ENCODE results near the gene NNT. TPM values are rescaled to one million over a fixed set of nuclear protein-coding genes. Genes with fewer than 3 reads are reported as not detected.

The NNT gene
- total RNA-seq, 2 donors from 2014 or later = 25.1 to 30.1 TPM

DNA sequence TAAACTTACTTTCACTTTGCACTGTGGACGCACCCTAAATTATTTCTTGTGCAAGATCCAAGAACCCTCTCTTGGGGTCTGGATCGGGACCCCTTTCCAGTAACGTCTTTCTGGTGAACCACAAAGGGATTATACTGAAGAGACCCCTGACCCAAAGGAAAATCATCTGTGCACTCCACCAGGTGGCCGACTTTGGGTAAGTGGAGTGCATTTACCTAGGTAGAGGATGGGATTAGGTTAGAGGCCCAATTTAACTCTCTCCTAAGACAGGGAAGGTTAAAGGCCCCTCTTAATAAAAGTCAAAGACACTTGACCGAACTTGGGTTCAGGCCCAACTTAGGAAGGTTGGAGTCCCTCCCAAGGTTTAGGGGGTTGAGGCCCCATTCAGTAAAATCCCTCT is 37.9 kb upstream of the NNT start:
- TF ChIP-seq, protein P1, sequence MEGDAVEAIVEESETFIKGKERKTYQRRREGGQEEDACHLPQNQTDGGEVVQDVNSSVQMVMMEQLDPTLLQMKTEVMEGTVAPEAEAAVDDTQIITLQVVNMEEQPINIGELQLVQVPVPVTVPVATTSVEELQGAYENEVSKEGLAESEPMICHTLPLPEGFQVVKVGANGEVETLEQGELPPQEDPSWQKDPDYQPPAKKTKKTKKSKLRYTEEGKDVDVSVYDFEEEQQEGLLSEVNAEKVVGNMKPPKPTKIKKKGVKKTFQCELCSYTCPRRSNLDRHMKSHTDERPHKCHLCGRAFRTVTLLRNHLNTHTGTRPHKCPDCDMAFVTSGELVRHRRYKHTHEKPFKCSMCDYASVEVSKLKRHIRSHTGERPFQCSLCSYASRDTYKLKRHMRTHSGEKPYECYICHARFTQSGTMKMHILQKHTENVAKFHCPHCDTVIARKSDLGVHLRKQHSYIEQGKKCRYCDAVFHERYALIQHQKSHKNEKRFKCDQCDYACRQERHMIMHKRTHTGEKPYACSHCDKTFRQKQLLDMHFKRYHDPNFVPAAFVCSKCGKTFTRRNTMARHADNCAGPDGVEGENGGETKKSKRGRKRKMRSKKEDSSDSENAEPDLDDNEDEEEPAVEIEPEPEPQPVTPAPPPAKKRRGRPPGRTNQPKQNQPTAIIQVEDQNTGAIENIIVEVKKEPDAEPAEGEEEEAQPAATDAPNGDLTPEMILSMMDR (IDR thresholded peaks at IDR 0.05) = no peak
- no peak for TF ChIP-seq POLR2A (IDR thresholded peaks at IDR 0.05)
- DNase-seq = no peak
- intact Hi-C loops (cut with DNase I) = no loop called here

GRCh38 chr5:43567967-43568366 is 35.0 kb upstream of the NNT start:
- Histone ChIP-seq H3K4me3 (no peak overlapping the region), H3K27ac (no peak overlapping the region), H3K36me3 (replicated peaks in 1 of 2; ENCODE audit: insufficient read depth in 1 of 2, low read depth in 2 of 2) (no peaks in the 10 kb centered on the region), H3K27me3 (no peaks in the 10 kb centered on the region), H3K4me1 (no peaks in the 10 kb centered on the region), H3K9me3 (no peaks in the 10 kb centered on the region)
- intact Hi-C loops (cut with DNase I) = no loop called here
- 78 to 83% methylated on average over 3 of the region's 3 CpGs for WGBS, 2 donors
- TF ChIP-seq, protein P1 (IDR thresholded peaks at IDR 0.05) = no peak
- no peak for TF ChIP-seq POLR2A (IDR thresholded peaks at IDR 0.05)
- no peak for DNase-seq
- no peak for ATAC-seq

More for the DNA sequence above, 37.9 kb upstream of the NNT start:
- Histone ChIP-seq H3K4me1 (no peaks in the 10 kb centered on the region), H3K27me3 (no peaks in the 10 kb centered on the region), H3K4me3 (no peak overlapping the region), H3K9me3 (no peaks in the 10 kb centered on the region), H3K36me3 (replicated peaks in 1 of 2; ENCODE audit: insufficient read depth in 1 of 2, low read depth in 2 of 2) (no peaks in the 10 kb centered on the region), H3K27ac (no peak overlapping the region)
- no peak for ATAC-seq
- WGBS, 2 donors = 81 to 82% methylated on average over 5 of the region's 5 CpGs

- ATAC-seq (no peak), DNase-seq (no peak)
- Histone ChIP-seq H3K9me3 (no peaks in the 10 kb centered on the region), H3K36me3 (replicated peaks in 1 of 2; ENCODE audit: insufficient read depth in 1 of 2, low read depth in 2 of 2) (no peaks in the 10 kb centered on the region), H3K27ac (no peak overlapping the region), H3K4me1 (no peaks in the 10 kb centered on the region), H3K27me3 (no peaks in the 10 kb centered on the region), H3K4me3 (no peak overlapping the region)
- WGBS, 2 donors = 70 to 73% methylated on average over 4 of the region's 4 CpGs
- TF ChIP-seq, protein P1 (IDR thresholded peaks at IDR 0.05) = no peak
- no peak for TF ChIP-seq POLR2A (IDR thresholded peaks at IDR 0.05)
- intact Hi-C loops (cut with DNase I) = no loop called here
Measured at GRCh38 chr5:43569236-43569746, 33.7 kb upstream of the NNT start.

DNA sequence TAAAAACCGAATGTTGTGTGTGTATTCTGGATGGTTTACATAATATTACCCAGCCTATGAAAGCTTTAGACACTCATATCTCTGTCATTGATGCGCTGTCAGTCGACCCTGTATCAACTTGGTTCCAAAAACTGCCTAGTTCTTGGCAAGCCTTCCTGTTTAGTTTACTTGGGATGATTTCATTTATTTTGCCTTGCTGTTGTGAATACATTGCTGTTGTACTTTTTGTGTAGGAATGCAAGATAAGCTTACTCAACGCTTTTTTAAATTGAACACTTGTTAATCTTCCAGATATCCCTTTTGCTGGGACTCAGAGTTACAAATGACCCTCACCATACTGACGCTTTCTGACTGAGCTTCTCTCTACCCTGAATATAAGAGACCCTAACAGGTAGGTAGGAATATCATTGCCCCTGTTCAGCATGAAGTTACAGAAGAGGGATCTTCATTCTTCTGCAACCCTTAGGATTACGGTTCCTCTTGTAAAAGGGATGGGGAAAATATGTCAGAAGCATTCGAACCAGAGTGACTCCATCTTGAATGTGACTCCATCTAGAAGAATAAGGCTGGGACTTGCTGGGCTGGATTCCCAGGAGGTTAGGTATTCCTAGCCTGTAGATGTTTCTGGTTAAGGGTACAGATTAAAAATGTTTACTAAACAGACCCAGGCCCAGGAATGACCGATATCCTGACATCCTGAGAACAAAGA is 32.4 kb upstream of the NNT start:
- Histone ChIP-seq H3K27me3 (no peaks in the 10 kb centered on the region), H3K27ac (no peak overlapping the region), H3K4me1 (no peaks in the 10 kb centered on the region), H3K36me3 (replicated peaks in 1 of 2; ENCODE audit: insufficient read depth in 1 of 2, low read depth in 2 of 2) (no peaks in the 10 kb centered on the region), H3K4me3 (no peak overlapping the region), H3K9me3 (no peaks in the 10 kb centered on the region)
- no peak for TF ChIP-seq POLR2A (IDR thresholded peaks at IDR 0.05)
- TF ChIP-seq, protein P1 (IDR thresholded peaks at IDR 0.05) = no peak
- intact Hi-C loops (cut with DNase I) = no loop called here
- 88 to 90% methylated on average over 8 of the region's 8 CpGs for WGBS, 2 donors
- ATAC-seq (no peak), DNase-seq (no peak)

DNA sequence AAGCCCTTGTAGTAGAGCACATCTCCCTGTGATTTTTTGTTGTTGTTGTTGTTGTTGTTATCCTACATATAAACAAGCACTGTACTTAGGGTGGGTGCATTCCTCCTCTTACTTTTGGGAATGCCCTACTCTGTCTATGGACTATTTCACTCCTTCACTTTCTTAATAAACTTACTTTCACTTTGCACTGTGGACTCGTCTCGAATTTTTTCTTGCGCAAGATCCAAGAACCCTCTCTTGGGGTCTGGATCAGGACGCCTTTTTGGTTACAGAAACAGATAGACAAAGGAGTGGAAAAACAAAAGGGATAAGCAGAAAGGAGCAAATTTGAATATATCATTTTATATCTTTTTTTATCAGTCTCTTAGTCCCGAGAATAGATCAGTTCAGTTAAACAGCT is 31.7 kb upstream of the NNT start:
- Histone ChIP-seq H3K27ac (no peak overlapping the region), H3K36me3 (replicated peaks in 1 of 2; ENCODE audit: insufficient read depth in 1 of 2, low read depth in 2 of 2) (no peaks in the 10 kb centered on the region), H3K27me3 (no peaks in the 10 kb centered on the region), H3K9me3 (no peaks in the 10 kb centered on the region), H3K4me1 (no peaks in the 10 kb centered on the region), H3K4me3 (no peak overlapping the region)
- 86 to 88% methylated on average over 5 of the region's 5 CpGs for WGBS, 2 donors
- ATAC-seq = no peak
- intact Hi-C loops (cut with DNase I) = no loop called here
- TF ChIP-seq POLR2A (IDR thresholded peaks at IDR 0.05) = no peak
- TF ChIP-seq, protein P1 (IDR thresholded peaks at IDR 0.05) = no peak
- no peak for DNase-seq
